ENCODE measurements around the gene PPP2R2D. TPM values are rescaled to one million over a fixed set of nuclear protein-coding genes. Genes with fewer than 3 reads are reported as not detected.

Gene PPP2R2D
- total RNA-seq, 1 donor: 24.2 TPM

DNA sequence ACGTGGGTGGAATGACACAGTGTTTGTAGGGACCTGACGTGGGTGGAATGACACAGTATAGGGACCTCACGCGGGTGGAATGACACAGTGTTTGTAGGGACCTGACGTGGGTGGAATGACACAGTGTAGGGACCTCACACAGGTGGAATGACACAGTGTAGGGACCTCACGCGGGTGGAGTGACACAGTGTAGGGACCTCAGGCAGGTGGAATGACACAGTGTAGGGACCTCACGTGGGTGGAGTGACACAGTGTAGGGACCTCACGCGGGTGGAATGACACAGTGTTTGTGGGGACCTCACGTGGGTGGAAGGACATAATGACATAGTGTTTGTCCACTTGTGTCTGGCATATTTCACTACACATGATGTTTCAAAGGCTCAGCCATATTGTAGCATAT lies 19.3 kb downstream of the PPP2R2D start:
- no peak overlapping the region for H3K4me3 ChIP-seq (ENCODE audit: low read depth, low read length)

DNA sequence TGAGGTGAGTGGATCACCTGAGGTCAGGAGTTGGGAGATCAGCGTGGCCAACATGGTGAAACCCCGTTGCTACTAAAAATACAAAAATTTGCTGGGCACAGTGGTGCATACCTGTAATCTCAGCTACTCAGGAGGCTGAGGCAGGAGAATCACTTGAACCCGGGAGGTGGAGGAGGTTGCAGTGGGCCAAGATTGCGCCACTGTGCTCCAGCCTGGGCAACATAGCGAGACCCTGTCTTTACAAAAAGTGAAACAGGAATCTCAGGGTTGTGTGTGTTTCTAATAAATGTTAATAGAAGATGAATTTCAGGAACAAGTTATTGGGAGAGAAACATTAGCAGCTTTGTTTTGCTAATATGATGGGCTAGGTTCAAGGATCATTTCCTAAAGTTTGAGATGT lies 19.9 kb downstream of the PPP2R2D start:
- TF ChIP-seq, protein P1, sequence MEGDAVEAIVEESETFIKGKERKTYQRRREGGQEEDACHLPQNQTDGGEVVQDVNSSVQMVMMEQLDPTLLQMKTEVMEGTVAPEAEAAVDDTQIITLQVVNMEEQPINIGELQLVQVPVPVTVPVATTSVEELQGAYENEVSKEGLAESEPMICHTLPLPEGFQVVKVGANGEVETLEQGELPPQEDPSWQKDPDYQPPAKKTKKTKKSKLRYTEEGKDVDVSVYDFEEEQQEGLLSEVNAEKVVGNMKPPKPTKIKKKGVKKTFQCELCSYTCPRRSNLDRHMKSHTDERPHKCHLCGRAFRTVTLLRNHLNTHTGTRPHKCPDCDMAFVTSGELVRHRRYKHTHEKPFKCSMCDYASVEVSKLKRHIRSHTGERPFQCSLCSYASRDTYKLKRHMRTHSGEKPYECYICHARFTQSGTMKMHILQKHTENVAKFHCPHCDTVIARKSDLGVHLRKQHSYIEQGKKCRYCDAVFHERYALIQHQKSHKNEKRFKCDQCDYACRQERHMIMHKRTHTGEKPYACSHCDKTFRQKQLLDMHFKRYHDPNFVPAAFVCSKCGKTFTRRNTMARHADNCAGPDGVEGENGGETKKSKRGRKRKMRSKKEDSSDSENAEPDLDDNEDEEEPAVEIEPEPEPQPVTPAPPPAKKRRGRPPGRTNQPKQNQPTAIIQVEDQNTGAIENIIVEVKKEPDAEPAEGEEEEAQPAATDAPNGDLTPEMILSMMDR (IDR thresholded peaks at IDR 0.05; ENCODE audit: insufficient read depth, low read length): no peak
- H3K4me3 ChIP-seq (ENCODE audit: low read depth, low read length): no peak overlapping the region
- no peak for DNase-seq (ENCODE audit: low read depth)

More for the DNA sequence above, 19.3 kb downstream of the PPP2R2D start:
- no peak for DNase-seq (ENCODE audit: low read depth)
- TF ChIP-seq, protein P1 (IDR thresholded peaks at IDR 0.05; ENCODE audit: insufficient read depth, low read length): no peak

DNA sequence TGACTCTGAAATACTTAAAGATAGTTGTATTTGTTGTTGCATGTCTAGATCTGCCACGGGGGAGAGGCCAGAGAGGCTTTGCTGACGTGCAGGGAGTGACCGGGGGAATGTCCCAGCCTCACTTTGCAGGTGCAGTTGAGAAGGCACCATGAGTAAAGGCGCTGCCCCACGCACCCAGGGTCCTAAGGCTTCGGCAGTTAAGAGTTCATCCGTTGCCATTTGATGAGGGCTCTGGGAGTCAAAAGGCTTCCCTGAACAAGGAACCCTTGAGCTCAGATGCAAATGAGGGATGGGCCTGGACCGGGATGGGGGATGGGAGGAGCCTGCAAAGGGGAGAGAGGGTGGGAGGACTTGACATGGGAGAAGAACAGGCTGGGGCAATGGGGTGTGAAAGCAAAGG lies 20.4 kb downstream of the PPP2R2D start:
- H3K4me3 ChIP-seq (ENCODE audit: low read depth, low read length): no peak overlapping the region
- TF ChIP-seq, protein P1 (IDR thresholded peaks at IDR 0.05; ENCODE audit: insufficient read depth, low read length): no peak
- no peak for DNase-seq (ENCODE audit: low read depth)

- H3K4me3 ChIP-seq (ENCODE audit: low read depth, low read length): no peak overlapping the region
- TF ChIP-seq, protein P1 (IDR thresholded peaks at IDR 0.05; ENCODE audit: insufficient read depth, low read length): no peak
- DNase-seq (ENCODE audit: low read depth): no peak
Measured at GRCh38 chr10:131923038-131923756, 22.4 kb downstream of the PPP2R2D start.

GRCh38 chr10:131925011-131925649 lies 24.3 kb downstream of the PPP2R2D start:
- TF ChIP-seq, protein P1 (IDR thresholded peaks at IDR 0.05; ENCODE audit: insufficient read depth, low read length): no peak
- no peak overlapping the region for H3K4me3 ChIP-seq (ENCODE audit: low read depth, low read length)
- no peak for DNase-seq (ENCODE audit: low read depth)

- no peak for DNase-seq (ENCODE audit: low read depth)
- TF ChIP-seq, protein P1 (IDR thresholded peaks at IDR 0.05; ENCODE audit: insufficient read depth, low read length): no peak
- H3K4me3 ChIP-seq (ENCODE audit: low read depth, low read length): no peak overlapping the region
Measured at GRCh38 chr10:131925716-131926115, 24.9 kb downstream of the PPP2R2D start.

All from fibroblast of the aortic adventitia (primary cell).